SK-N-DZ (cell line): ENCODE results near the gene CEP63.
A peak's percentile ranks its signal among the peaks of the same experiment; 100 is the strongest.

Experiments
- DNase-seq: peaks from one replicate; pipeline ENCODE4 v3.0.0-alpha.2; 2015; ENCODE audit warnings: low spot score

The CEP63 gene

DNA sequence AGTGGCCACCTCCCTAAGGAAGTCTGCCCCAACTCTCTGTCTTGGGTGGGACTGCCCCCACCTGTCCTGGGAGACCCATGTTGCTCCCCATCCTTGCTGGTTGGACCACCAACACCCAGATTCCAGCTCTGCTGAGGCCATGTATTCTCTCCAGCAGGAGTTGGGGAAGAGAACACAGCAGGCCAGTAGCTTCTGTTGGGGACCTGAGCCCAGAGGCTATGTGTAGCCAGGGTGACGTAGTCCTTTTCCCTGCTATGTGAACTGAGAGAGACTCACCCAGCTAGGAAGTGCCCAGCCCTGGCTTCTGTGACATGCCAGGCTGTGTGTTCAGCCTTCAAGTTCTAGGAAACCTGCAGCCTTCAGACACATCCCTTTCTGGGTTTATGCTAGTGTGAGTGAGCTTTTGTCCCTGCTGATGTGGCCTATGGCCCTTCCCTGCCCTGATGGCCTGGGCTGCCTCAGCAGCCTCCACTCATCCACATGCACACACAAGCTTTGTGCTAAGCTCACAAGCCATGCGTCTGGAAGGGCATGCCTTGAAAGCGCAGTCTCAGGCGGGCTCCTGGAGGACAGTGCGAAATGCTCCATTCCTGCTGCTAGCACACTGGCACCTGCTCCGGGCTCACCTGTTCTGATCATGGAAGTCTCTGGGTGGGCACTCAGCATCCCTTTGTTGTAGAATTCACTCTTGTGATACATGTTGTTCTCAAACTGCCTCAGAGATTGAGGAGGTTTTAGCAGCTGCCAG lies 122.3 kb downstream of the CEP63 start:
- DNase-seq: no peak

GRCh38 chr3:134608771-134609435 lies 123.0 kb downstream of the CEP63 start:
- no peak for DNase-seq

- no peak for DNase-seq
Measured at GRCh38 chr3:134609821-134610431, 124.1 kb downstream of the CEP63 start.

- no peak for DNase-seq
Measured at GRCh38 chr3:134610432-134611385, 124.9 kb downstream of the CEP63 start.

DNA sequence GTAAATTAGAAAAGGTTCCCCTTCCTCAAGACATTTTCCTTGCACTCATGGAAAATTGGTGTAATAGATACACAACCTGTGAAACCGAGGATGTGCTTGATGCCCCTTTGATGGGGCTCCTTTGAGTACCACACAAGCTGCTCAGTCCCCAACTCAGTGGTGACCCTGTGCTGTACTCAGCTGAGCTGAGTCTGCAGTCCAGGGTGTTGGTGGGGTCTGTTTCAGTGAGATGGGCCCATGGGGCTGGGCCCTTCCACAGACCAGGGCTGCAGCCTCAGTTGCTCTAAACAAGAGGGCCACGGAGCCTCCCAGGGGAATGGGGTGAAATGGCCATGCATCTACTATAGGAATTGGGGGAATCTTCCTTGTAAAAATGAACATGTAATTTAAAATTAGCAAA lies 125.7 kb downstream of the CEP63 start:
- DNase-seq: no peak

GRCh38 chr3:134613006-134613520 lies 127.2 kb downstream of the CEP63 start:
- no peak for DNase-seq

GRCh38 chr3:134614955-134615354 lies 129.1 kb downstream of the CEP63 start:
- no peak for DNase-seq

GRCh38 chr3:134615743-134616142 lies 129.9 kb downstream of the CEP63 start:
- DNase-seq: no peak

DNA sequence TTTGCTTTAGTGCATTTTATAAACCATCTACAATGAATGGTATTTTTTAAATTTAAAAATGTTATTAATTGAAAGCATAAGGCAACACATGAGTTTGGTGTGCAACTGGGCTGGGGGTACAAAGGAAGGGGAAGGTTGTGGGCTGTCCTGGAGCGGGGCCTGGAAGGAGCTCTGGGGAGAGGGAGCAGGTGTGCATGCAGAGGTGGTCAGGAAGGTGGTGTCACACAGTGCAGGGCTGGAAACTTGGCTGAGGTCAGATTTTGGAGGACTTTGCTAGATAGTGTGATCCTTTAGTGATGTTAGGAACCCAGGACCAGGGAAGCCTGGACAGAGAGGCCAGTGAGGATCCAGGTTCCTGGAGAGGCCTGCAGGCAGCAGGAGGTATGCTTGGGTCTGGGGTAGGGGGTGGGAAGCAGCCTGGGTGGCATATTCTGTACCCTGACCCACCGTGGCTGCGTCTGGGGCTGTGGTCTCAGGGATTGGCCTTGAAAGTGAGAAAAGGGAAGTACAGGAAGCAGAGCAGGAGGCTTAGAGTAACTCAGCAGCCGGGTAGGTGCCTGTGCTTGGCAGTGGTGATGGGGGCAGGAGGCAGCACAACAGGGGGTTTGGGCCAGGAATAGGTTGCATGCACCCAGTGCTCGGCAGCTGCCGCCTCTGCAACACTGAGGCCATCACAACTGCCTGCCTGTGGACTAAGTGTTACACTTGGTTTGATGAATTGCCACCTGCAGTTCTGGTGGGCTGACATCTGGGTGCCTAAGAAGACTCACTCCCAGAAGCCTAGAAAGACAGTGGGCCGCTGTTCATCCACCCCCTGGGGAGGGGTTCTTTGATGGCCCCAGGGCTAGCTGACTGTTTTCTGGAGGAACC lies 132.0 kb downstream of the CEP63 start:
- no peak for DNase-seq

DNA sequence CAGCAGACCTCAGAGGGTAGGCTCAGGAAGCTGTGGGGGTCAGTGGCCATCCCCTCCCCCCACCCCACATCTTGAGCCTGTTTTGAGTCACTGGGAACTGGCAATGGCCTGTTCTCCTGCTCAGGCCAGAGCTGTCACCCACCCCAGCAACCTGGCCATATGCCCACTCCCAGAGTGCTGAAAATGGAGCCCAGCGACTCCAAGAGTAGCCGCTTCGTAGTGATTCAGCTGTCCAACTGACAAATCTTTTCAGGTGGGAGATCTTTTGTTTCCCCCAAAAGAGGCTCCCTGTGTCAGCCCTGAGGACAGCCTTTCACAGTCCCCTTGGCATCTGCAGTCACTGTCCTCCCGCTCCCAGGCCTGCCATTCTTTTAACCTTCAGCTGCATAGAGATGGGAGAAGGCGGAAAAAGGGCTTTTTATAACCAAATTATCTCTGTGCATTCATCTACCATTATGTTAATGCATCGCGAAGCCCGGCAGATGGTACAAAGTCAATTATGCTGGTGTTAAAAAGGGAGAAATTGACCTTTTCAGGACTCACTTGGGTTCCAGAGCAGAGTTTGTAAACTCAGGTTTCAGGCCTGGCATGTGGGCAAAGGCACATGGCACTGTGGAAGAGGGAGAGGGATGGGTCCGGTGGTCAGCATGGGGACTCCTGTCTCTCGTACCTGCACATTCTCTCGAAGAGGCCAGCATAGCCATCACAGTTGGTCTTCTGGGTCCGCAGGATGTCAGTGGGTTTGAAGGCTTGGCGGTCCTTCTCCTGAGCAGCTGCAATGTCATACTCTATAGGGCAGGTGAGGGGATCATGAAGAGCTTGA lies 132.8 kb downstream of the CEP63 start:
- peak; percentile 63 for DNase-seq

DNA sequence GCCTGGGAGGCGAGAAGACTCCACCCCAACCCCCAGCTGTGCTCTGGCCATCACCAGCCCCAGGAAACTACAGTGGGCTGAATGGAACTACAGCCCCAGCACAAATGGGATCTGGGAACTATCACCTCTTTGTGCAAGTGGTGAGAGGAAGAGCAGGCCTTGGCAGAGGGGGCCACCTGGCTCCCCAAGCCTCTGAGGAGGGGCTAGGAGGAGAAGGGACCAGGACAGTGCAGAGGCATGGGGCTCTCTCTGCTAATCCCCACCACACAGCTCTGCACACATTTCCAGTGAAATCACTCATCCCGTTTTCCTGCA lies 133.4 kb downstream of the CEP63 start:
- peak; percentile 50 for DNase-seq

GRCh38 chr3:134619884-134620445 lies 134.1 kb downstream of the CEP63 start:
- no peak for DNase-seq

GRCh38 chr3:134620476-134621115 lies 134.7 kb downstream of the CEP63 start:
- DNase-seq: no peak

DNA sequence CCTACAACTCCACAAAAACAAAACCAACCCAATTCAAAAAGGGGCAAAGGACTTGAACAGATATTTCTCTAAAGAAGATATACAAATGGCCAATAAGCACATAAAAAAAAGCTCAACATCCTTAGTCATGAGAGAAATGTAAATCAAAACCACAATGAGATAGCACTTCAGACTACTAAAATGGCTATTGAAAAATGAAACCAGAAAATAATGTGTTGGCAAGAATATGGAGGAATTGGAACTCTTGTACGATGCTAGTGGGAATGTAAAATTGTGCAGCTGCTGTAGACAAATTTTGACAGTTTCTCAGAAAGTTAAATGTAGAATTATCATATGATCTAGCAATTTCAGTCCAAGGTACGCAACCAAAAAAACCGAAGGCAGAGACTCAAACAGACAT lies 136.0 kb downstream of the CEP63 start:
- DNase-seq: no peak

GRCh38 chr3:134622806-134623365 lies 137.0 kb downstream of the CEP63 start:
- DNase-seq: no peak

DNA sequence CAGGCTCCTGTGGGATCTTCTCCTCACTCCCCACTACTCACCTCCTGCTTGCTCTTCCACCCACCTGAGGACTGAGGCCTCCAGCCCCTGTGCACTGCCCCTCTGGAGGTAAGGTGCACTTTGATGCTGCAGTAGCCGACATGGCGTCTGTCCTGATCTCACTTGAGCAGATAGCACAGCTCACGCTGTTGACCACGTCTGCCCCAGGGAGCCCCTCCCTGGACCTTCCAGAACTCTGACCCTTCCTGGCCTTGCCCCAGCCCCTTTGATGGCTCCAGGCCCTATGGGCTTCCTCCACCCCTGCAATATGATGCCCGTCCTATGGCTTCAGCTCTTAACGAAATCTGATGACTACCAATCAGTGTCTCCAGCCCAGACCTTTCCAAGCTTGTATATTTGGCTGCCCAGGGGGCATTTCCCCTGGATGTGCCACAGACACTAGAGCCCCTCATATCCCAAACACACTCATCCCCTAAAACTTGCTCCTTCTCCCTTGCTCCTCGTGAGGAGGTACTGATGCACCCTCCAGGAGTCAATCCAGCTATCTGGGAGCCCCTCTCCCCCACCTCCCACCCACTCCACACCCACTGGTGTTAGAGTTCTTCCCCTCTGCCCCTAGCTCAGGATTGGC lies 137.9 kb downstream of the CEP63 start:
- DNase-seq: no peak
